MM.1S (cell line): ENCODE results near the gene FGF12.

Experiments
- EZH2 ChIP-seq: fragments of 300-600 bp; sonication (generic); optimal IDR thresholded peaks from 2 replicates; pipeline ENCODE3; 2017; ENCODE audit warnings: low read depth, mild to moderate bottlenecking, antibody characterized with exemption, low read length, mixed read lengths
- EZH2phosphoT487 ChIP-seq: fragments of 300-600 bp; sonication (generic); IDR thresholded peaks from 2 replicates; pipeline ENCODE4 v1.6.1; 2018; ENCODE audit warnings: antibody characterized with exemption, low read length
- TF ChIP-seq, protein P1 (sequence below): fragments of 300-600 bp; sonication (generic); IDR thresholded peaks from 2 replicates; pipeline ENCODE4 v1.5.1; 2016; ENCODE audit warnings: antibody characterized with exemption, low read length, mixed read lengths

- TF ChIP-seq, protein P1, sequence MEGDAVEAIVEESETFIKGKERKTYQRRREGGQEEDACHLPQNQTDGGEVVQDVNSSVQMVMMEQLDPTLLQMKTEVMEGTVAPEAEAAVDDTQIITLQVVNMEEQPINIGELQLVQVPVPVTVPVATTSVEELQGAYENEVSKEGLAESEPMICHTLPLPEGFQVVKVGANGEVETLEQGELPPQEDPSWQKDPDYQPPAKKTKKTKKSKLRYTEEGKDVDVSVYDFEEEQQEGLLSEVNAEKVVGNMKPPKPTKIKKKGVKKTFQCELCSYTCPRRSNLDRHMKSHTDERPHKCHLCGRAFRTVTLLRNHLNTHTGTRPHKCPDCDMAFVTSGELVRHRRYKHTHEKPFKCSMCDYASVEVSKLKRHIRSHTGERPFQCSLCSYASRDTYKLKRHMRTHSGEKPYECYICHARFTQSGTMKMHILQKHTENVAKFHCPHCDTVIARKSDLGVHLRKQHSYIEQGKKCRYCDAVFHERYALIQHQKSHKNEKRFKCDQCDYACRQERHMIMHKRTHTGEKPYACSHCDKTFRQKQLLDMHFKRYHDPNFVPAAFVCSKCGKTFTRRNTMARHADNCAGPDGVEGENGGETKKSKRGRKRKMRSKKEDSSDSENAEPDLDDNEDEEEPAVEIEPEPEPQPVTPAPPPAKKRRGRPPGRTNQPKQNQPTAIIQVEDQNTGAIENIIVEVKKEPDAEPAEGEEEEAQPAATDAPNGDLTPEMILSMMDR = no peak
- TF ChIP-seq EZH2 (no peak), EZH2phosphoT487 (no peak)
These were observed 23.8 kb upstream of the FGF12 start for GRCh38 chr3:192751148-192751547.
